ENCODE data around the gene SSBP4. TPM values are rescaled to one million over a fixed set of nuclear protein-coding genes. Genes with fewer than 3 reads are reported as not detected.

Gene SSBP4
- total and polyA plus RNA-seq, 9 of the 15 experiments (the other 6 are each of a cell fraction or from before 2014, with no cell fraction given) = 1.1 to 189 (median 39.0) TPM

GRCh38 chr19:18389726-18390064 is 29.5 kb upstream of the SSBP4 start (continued):
- TF ChIP-seq MAZ (CRISPR knock-in tag; conservative IDR thresholded peaks at IDR 0.05 in 1 of 2, IDR thresholded peaks at IDR 0.05 in 1 of 2) (0 out of 4 replicates have a peak, but pooled peaks of 1 of the 2 experiments have one; percentile 7), IFI16 (CRISPR knock-in tag; IDR thresholded peaks at IDR 0.05) (no peak), ZNF696 (CRISPR knock-in tag; conservative IDR thresholded peaks at IDR 0.05) (no peak), CHAMP1 (IDR thresholded peaks at IDR 0.05) (peak; percentile 35; the same call in 1 of the 2 replicates), CREM (IDR thresholded peaks at IDR 0.05; ENCODE audit: low read depth) (no peak), RBM25 (IDR thresholded peaks at IDR 0.05; ENCODE audit: low read depth, low read length, severe bottlenecking) (peak; percentile 56), EP400 (IDR thresholded peaks at IDR 0.05) (no peak), FOXJ2 (tag; IDR thresholded peaks at IDR 0.05) (peak; percentile 40; the same call in 1 of the 2 replicates), SRSF9 (IDR thresholded peaks at IDR 0.05; ENCODE audit: borderline replicate concordance, low read depth, low read length) (no peak), SMARCC2 (IDR thresholded peaks at IDR 0.05; ENCODE audit: low read depth) (no peak), SUPT5H (IDR thresholded peaks at IDR 0.05) (0 out of 2 replicates have a peak, but pooled peaks have one; percentile 24), HEY1 (CRISPR knock-in tag; IDR thresholded peaks at IDR 0.05; ENCODE audit: borderline replicate concordance) (no peak), ARID2 (IDR thresholded peaks at IDR 0.05) (no peak; the same call in 1 of the 2 replicates), CAMTA2 (CRISPR knock-in tag; conservative IDR thresholded peaks at IDR 0.05) (no peak), FUS (optimal IDR thresholded peaks at IDR 0.05; ENCODE audit: low read depth, low read length) (no peak), ZNF699 (CRISPR knock-in tag; IDR thresholded peaks at IDR 0.05; ENCODE audit: insufficient replicate concordance) (no peak), FOXK2 (conservative IDR thresholded peaks at IDR 0.05 in 1 of 2, IDR thresholded peaks at IDR 0.05 in 1 of 2; ENCODE audit: low read depth in 2 of 2) (no peak), HMGN3 (IDR thresholded peaks at IDR 0.05; ENCODE audit: borderline replicate concordance, extremely low read depth, insufficient read length, low read depth, low read length) (no peak), ZNF197 (CRISPR knock-in tag; IDR thresholded peaks at IDR 0.05; ENCODE audit: low read depth) (no peak), LCOR (CRISPR knock-in tag; IDR thresholded peaks at IDR 0.05) (no peak), ATF1 (CRISPR knock-in tag; IDR thresholded peaks at IDR 0.05) (no peak), ATF1 (tag; IDR thresholded peaks at IDR 0.05) (no peak), ETV5 (CRISPR knock-in tag; IDR thresholded peaks at IDR 0.05; ENCODE audit: low read depth) (0 out of 2 replicates have a peak, but pooled peaks have one; percentile 18), CREBBP (IDR thresholded peaks at IDR 0.05; ENCODE audit: low read depth, low read length) (no peak)
- TF ChIP-seq, protein P1, sequence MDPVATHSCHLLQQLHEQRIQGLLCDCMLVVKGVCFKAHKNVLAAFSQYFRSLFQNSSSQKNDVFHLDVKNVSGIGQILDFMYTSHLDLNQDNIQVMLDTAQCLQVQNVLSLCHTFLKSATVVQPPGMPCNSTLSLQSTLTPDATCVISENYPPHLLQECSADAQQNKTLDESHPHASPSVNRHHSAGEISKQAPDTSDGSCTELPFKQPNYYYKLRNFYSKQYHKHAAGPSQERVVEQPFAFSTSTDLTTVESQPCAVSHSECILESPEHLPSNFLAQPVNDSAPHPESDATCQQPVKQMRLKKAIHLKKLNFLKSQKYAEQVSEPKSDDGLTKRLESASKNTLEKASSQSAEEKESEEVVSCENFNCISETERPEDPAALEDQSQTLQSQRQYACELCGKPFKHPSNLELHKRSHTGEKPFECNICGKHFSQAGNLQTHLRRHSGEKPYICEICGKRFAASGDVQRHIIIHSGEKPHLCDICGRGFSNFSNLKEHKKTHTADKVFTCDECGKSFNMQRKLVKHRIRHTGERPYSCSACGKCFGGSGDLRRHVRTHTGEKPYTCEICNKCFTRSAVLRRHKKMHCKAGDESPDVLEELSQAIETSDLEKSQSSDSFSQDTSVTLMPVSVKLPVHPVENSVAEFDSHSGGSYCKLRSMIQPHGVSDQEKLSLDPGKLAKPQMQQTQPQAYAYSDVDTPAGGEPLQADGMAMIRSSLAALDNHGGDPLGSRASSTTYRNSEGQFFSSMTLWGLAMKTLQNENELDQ (CRISPR knock-in tag; IDR thresholded peaks at IDR 0.05; ENCODE audit: borderline replicate concordance) = no peak
- TF ChIP-seq, protein P2, sequence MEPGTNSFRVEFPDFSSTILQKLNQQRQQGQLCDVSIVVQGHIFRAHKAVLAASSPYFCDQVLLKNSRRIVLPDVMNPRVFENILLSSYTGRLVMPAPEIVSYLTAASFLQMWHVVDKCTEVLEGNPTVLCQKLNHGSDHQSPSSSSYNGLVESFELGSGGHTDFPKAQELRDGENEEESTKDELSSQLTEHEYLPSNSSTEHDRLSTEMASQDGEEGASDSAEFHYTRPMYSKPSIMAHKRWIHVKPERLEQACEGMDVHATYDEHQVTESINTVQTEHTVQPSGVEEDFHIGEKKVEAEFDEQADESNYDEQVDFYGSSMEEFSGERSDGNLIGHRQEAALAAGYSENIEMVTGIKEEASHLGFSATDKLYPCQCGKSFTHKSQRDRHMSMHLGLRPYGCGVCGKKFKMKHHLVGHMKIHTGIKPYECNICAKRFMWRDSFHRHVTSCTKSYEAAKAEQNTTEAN (CRISPR knock-in tag; IDR thresholded peaks at IDR 0.05) = no peak

Data from K562 (cell line).